Chondrocyte (in vitro differentiated cells): Measurements from ENCODE around the gene PPARG. TPM values are rescaled to one million over a fixed set of nuclear protein-coding genes. Genes with fewer than 3 reads are reported as not detected.

Source experiments
- DNase-seq: peaks from one replicate; pipeline ENCODE4 v3.0.0; 2021; ENCODE audit warnings: mixed read lengths, low spot score
- H3K27ac Mint-ChIP-seq: one replicate; pipeline ENCODE4 v1.8.0; 2021; ENCODE audit warnings: mild to moderate bottlenecking, moderate library complexity, mixed read lengths; ENCODE audit not compliant: unreplicated experiment
- H3K27me3 Mint-ChIP-seq: 2 replicates; pipeline ENCODE4 v1.8.0; 2021; ENCODE audit warnings: low read depth, mixed read lengths
- H3K36me3 Mint-ChIP-seq: 2 replicates; pipeline ENCODE4 v1.8.0; 2021; ENCODE audit warnings: low read depth, mixed read lengths
- H3K4me1 Mint-ChIP-seq: 2 replicates; pipeline ENCODE4 v1.8.0; 2021; ENCODE audit warnings: low read depth, mild to moderate bottlenecking, mixed read lengths
- H3K4me3 Mint-ChIP-seq: one replicate; pipeline ENCODE4 v1.8.0; 2021; ENCODE audit warnings: mild to moderate bottlenecking, moderate library complexity, mixed read lengths; ENCODE audit not compliant: unreplicated experiment
- H3K9me3 Mint-ChIP-seq: 2 replicates; pipeline ENCODE4 v1.8.0; 2021; ENCODE audit warnings: low read depth, mixed read lengths
- CTCF ChIP-seq: fragments of 200-600 bp; sonication (generic); IDR thresholded peaks from 2 replicates; pipeline ENCODE4 v1.5.0; 2021; ENCODE audit warnings: antibody characterized with exemption, mild to moderate bottlenecking, moderate library complexity
- total RNA-seq: library from RNA; stranded (reverse); gene quantifications from 3 replicates; pipeline ENCODE4 v1.2.1, GENCODE V29; 2021

Gene PPARG
- total RNA-seq, 1 donor from 2014 or later = 9.2 TPM

DNA sequence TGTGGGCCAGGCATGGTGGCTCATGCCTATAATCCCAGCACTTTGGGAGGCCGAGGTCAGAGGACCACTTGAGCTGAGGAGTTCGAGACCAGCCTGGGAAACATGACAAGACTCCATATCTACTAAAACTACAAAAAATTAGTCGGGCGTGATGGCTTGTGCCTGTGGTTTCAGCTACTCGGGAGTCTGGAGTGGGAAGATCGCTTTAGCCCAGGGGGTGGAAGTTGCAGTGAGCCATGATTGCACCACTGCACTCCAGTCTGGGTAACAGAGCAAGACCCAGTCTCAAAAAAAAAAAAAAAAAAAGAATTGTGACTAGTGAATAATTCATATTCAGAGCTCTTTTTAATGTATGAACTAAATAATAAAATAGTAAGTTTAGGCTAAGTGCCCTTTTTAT, 107.6 kb downstream of the PPARG start:
- Mint-ChIP-seq H3K27ac (no peak overlapping the region), H3K4me3 (no peak overlapping the region), H3K4me1 (peaks cover 22% of the 10 kb centered on the region), H3K36me3 (no peaks in the 10 kb centered on the region), H3K27me3 (no peaks in the 10 kb centered on the region), H3K9me3 (no peaks in the 10 kb centered on the region)
- TF ChIP-seq CTCF = no peak
- DNase-seq = no peak

- Mint-ChIP-seq H3K27me3 (no peaks in the 10 kb centered on the region), H3K4me3 (no peak overlapping the region), H3K9me3 (no peaks in the 10 kb centered on the region), H3K27ac (no peak overlapping the region), H3K4me1 (peaks cover 19% of the 10 kb centered on the region), H3K36me3 (no peaks in the 10 kb centered on the region)
- TF ChIP-seq CTCF = no peak
- no peak for DNase-seq
These were observed 110.4 kb downstream of the PPARG start for GRCh38 chr3:12399226-12399625.

- no peak for DNase-seq
- H3K4me3 Mint-ChIP-seq = no peak overlapping the region
- peaks cover 6% of the 10 kb centered on the region for H3K9me3 Mint-ChIP-seq
- no peaks in the 10 kb centered on the region for H3K27me3 Mint-ChIP-seq
- H3K4me1 Mint-ChIP-seq = peaks cover 25% of the 10 kb centered on the region
- TF ChIP-seq CTCF = no peak
- H3K27ac Mint-ChIP-seq = peak overlapping the region; percentile 1
- H3K36me3 Mint-ChIP-seq = peaks cover under 1% of the 10 kb centered on the region
These were observed 111.8 kb downstream of the PPARG start for GRCh38 chr3:12400616-12401194.

GRCh38 chr3:12401208-12401607, 112.3 kb downstream of the PPARG start:
- H3K36me3 Mint-ChIP-seq = peaks cover 3% of the 10 kb centered on the region
- DNase-seq = no peak
- no peak for TF ChIP-seq CTCF
- peak overlapping the region; percentile 1 for H3K27ac Mint-ChIP-seq
- peaks cover 11% of the 10 kb centered on the region for H3K9me3 Mint-ChIP-seq
- peaks cover 29% of the 10 kb centered on the region for H3K4me1 Mint-ChIP-seq
- H3K4me3 Mint-ChIP-seq = no peak overlapping the region
- no peaks in the 10 kb centered on the region for H3K27me3 Mint-ChIP-seq

DNA sequence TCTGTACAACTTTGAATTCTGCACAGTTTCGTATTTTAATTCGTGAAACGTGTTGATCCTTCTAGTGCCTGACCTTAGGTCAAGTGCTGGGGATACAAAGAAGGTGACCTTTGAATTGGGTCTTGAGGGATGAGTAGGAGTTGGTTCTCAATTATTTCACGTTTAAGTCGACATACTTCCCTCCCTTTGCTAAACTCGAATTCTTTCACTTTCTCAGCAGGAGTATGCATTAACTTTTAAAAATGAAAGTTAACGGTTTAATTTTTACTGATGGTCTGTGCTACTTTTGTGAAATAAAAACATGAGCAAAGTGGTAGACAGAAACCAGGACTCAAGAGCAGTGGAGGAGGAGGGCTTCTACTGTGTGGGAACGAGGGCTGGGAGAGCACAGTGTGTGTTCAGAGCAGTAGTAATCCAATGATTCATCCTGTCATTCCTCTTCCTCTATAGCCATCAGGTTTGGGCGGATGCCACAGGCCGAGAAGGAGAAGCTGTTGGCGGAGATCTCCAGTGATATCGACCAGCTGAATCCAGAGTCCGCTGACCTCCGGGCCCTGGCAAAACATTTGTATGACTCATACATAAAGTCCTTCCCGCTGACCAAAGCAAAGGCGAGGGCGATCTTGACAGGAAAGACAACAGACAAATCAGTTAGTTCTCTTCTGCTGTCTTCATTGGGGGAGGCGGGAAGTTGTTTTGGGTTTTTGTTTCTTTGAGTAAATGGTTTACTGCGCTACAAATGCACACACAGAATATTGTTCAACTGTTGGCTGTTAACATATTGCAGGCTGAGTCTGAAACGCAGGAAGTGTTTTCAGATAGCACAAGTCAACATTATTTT, 116.8 kb downstream of the PPARG start:
- Mint-ChIP-seq H3K36me3 (peaks cover 4% of the 10 kb centered on the region), H3K4me1 (peaks cover 25% of the 10 kb centered on the region), H3K4me3 (peak overlapping the region; percentile 39), H3K9me3 (peaks cover 11% of the 10 kb centered on the region), H3K27ac (peak overlapping the region; percentile 87), H3K27me3 (no peaks in the 10 kb centered on the region)
- TF ChIP-seq CTCF = no peak
- no peak for DNase-seq
